ENCODE measurements around the gene GGTA1.

DNA sequence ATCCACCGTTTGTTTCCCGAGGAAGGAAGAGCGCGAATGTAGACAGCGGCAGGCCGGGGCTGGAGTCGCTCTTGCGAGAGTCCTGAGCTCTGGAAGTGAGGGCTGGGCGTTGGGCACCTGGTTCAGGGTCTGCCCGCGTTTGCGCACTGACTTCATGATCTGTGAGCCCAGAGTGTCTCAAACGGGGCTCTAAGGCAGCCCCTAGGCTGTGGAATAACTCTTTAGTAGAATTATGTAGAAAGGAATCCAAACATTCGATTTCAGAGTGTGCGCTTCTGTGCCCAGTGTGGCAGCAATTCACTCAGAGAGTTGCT, 478 bp upstream of the GGTA1 start:
- TF ChIP-seq EZH2 (IDR thresholded peaks at IDR 0.05; ENCODE audit: low read depth, unreplicated experiment) (no peak), EZH2phosphoT487 (IDR thresholded peaks at IDR 0.05; ENCODE audit: unreplicated experiment) (no peak), POLR2AphosphoS5 (IDR thresholded peaks at IDR 0.05; ENCODE audit: low read depth) (no peak), CREB1 (CRISPR knock-in tag; IDR thresholded peaks at IDR 0.05; ENCODE audit: low read depth) (no peak), ZNF462 (CRISPR knock-in tag; IDR thresholded peaks at IDR 0.05) (no peak), STAT1 (IDR thresholded peaks at IDR 0.05; ENCODE audit: unreplicated experiment) (no peak), JUNB (IDR thresholded peaks at IDR 0.05; ENCODE audit: unreplicated experiment) (no peak), ZNF114 (CRISPR knock-in tag; IDR thresholded peaks at IDR 0.05) (no peak), ZNF331 (CRISPR knock-in tag; IDR thresholded peaks at IDR 0.05; ENCODE audit: low read depth) (no peak), ETS1 (IDR thresholded peaks at IDR 0.05) (no peak), NANOG (IDR thresholded peaks at IDR 0.05; ENCODE audit: borderline replicate concordance) (no peak)
- TF ChIP-seq, protein P1, sequence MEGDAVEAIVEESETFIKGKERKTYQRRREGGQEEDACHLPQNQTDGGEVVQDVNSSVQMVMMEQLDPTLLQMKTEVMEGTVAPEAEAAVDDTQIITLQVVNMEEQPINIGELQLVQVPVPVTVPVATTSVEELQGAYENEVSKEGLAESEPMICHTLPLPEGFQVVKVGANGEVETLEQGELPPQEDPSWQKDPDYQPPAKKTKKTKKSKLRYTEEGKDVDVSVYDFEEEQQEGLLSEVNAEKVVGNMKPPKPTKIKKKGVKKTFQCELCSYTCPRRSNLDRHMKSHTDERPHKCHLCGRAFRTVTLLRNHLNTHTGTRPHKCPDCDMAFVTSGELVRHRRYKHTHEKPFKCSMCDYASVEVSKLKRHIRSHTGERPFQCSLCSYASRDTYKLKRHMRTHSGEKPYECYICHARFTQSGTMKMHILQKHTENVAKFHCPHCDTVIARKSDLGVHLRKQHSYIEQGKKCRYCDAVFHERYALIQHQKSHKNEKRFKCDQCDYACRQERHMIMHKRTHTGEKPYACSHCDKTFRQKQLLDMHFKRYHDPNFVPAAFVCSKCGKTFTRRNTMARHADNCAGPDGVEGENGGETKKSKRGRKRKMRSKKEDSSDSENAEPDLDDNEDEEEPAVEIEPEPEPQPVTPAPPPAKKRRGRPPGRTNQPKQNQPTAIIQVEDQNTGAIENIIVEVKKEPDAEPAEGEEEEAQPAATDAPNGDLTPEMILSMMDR (conservative IDR thresholded peaks at IDR 0.05; ENCODE audit: low read depth in 2 of 2), result no peak
- TF ChIP-seq, protein P2, sequence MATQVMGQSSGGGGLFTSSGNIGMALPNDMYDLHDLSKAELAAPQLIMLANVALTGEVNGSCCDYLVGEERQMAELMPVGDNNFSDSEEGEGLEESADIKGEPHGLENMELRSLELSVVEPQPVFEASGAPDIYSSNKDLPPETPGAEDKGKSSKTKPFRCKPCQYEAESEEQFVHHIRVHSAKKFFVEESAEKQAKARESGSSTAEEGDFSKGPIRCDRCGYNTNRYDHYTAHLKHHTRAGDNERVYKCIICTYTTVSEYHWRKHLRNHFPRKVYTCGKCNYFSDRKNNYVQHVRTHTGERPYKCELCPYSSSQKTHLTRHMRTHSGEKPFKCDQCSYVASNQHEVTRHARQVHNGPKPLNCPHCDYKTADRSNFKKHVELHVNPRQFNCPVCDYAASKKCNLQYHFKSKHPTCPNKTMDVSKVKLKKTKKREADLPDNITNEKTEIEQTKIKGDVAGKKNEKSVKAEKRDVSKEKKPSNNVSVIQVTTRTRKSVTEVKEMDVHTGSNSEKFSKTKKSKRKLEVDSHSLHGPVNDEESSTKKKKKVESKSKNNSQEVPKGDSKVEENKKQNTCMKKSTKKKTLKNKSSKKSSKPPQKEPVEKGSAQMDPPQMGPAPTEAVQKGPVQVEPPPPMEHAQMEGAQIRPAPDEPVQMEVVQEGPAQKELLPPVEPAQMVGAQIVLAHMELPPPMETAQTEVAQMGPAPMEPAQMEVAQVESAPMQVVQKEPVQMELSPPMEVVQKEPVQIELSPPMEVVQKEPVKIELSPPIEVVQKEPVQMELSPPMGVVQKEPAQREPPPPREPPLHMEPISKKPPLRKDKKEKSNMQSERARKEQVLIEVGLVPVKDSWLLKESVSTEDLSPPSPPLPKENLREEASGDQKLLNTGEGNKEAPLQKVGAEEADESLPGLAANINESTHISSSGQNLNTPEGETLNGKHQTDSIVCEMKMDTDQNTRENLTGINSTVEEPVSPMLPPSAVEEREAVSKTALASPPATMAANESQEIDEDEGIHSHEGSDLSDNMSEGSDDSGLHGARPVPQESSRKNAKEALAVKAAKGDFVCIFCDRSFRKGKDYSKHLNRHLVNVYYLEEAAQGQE (IDR thresholded peaks at IDR 0.05; ENCODE audit: unreplicated experiment), result no peak

All from GM23338 (cell line).